A549 (cell line): ENCODE results near the gene BCL7B.

Experiments
- CBX2 ChIP-seq: fragments of 200-600 bp; sonication (generic); IDR thresholded peaks from 2 replicates; pipeline ENCODE4 v1.6.1; 2016; ENCODE audit warnings: low read depth, mild to moderate bottlenecking, borderline replicate concordance
- POLR2A ChIP-seq: IDR thresholded peaks from 2 replicates; pipeline ENCODE4 v1.6.1; 2012; ENCODE audit warnings: mild to moderate bottlenecking, low read length
- ZC3H11A ChIP-seq: fragments of 450-650 bp; IDR thresholded peaks from 2 replicates; pipeline ENCODE4 v1.6.1; 2014; ENCODE audit warnings: antibody characterized with exemption, mild to moderate bottlenecking
- TF ChIP-seq, protein P1 (sequence below): fragments of 200-600 bp; sonication (generic); IDR thresholded peaks from 2 replicates; pipeline ENCODE4 v1.6.1; 2016; ENCODE audit warnings: antibody characterized with exemption, mild to moderate bottlenecking, moderate library complexity
- TF ChIP-seq, protein P2 (sequence below): fragments of >200 bp; sonication (Bioruptor Twin); formaldehyde crosslinking; IDR thresholded peaks from 3 replicates; pipeline ENCODE4 v1.5.1; 2016
- TF ChIP-seq, protein P3 (sequence below): fragments of >200 bp; sonication (Bioruptor Twin); formaldehyde crosslinking; IDR thresholded peaks from 3 replicates; pipeline ENCODE4 v1.6.1; 2016

DNA sequence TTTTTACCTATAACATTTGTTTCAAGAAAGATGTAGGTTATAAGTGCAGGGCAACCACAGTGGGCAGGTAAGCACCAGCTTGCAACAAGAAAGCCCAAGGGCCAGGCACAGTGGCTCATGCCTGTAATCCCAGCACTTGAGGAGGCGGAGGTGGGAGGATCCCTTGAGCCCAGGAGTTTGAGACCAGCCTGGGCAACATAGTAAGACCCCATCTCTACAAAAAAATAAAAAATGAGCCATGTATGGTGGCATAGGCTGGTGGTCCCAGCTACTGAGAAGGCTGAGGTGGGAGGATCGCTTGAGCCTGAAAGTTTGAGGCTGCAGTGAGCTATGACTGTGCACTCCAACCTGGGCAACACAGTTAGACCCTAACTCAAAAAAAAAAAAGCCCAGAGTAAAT is 12.8 kb downstream of the BCL7B start:
- TF ChIP-seq CBX2 = no peak
- TF ChIP-seq, protein P1, sequence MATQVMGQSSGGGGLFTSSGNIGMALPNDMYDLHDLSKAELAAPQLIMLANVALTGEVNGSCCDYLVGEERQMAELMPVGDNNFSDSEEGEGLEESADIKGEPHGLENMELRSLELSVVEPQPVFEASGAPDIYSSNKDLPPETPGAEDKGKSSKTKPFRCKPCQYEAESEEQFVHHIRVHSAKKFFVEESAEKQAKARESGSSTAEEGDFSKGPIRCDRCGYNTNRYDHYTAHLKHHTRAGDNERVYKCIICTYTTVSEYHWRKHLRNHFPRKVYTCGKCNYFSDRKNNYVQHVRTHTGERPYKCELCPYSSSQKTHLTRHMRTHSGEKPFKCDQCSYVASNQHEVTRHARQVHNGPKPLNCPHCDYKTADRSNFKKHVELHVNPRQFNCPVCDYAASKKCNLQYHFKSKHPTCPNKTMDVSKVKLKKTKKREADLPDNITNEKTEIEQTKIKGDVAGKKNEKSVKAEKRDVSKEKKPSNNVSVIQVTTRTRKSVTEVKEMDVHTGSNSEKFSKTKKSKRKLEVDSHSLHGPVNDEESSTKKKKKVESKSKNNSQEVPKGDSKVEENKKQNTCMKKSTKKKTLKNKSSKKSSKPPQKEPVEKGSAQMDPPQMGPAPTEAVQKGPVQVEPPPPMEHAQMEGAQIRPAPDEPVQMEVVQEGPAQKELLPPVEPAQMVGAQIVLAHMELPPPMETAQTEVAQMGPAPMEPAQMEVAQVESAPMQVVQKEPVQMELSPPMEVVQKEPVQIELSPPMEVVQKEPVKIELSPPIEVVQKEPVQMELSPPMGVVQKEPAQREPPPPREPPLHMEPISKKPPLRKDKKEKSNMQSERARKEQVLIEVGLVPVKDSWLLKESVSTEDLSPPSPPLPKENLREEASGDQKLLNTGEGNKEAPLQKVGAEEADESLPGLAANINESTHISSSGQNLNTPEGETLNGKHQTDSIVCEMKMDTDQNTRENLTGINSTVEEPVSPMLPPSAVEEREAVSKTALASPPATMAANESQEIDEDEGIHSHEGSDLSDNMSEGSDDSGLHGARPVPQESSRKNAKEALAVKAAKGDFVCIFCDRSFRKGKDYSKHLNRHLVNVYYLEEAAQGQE = no peak
- no peak for TF ChIP-seq POLR2A
- TF ChIP-seq, protein P2, sequence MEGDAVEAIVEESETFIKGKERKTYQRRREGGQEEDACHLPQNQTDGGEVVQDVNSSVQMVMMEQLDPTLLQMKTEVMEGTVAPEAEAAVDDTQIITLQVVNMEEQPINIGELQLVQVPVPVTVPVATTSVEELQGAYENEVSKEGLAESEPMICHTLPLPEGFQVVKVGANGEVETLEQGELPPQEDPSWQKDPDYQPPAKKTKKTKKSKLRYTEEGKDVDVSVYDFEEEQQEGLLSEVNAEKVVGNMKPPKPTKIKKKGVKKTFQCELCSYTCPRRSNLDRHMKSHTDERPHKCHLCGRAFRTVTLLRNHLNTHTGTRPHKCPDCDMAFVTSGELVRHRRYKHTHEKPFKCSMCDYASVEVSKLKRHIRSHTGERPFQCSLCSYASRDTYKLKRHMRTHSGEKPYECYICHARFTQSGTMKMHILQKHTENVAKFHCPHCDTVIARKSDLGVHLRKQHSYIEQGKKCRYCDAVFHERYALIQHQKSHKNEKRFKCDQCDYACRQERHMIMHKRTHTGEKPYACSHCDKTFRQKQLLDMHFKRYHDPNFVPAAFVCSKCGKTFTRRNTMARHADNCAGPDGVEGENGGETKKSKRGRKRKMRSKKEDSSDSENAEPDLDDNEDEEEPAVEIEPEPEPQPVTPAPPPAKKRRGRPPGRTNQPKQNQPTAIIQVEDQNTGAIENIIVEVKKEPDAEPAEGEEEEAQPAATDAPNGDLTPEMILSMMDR = no peak
- TF ChIP-seq, protein P3, sequence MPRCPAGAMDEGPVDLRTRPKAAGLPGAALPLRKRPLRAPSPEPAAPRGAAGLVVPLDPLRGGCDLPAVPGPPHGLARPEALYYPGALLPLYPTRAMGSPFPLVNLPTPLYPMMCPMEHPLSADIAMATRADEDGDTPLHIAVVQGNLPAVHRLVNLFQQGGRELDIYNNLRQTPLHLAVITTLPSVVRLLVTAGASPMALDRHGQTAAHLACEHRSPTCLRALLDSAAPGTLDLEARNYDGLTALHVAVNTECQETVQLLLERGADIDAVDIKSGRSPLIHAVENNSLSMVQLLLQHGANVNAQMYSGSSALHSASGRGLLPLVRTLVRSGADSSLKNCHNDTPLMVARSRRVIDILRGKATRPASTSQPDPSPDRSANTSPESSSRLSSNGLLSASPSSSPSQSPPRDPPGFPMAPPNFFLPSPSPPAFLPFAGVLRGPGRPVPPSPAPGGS = no peak
- no peak for TF ChIP-seq ZC3H11A
